SU-DHL-6 (cell line): ENCODE data around the gene EPS8.

Experiments
- CTCF ChIP-seq: fragments of 200-600 bp; sonication (generic); IDR thresholded peaks from one replicate; pipeline ENCODE4 v1.5.1; 2017; ENCODE audit warnings: antibody characterized with exemption, mild to moderate bottlenecking, low read length, moderate library complexity; ENCODE audit not compliant: insufficient read depth, poor library complexity, severe bottlenecking
- EZH2phosphoT487 ChIP-seq: fragments of 200-600 bp; sonication (generic), shearing (Covaris generic); conservative IDR thresholded peaks from 2 replicates; pipeline ENCODE4 v1.6.1; 2018; ENCODE audit warnings: mild to moderate bottlenecking, antibody characterized with exemption, low read length, moderate library complexity, mixed read lengths

GRCh38 chr12:15778126-15778525 is 11.1 kb downstream of the EPS8 start:
- TF ChIP-seq CTCF (no peak), EZH2phosphoT487 (no peak)
